H1 (cell line): ENCODE results near the gene SLC23A2. TPM values are rescaled to one million over a fixed set of nuclear protein-coding genes. Genes with fewer than 3 reads are reported as not detected.

ENCODE experiments used
- CTBP2 ChIP-seq: IDR thresholded peaks from 2 replicates; pipeline ENCODE4 v1.7.0; 2011; ENCODE audit warnings: borderline replicate concordance, mild to moderate bottlenecking, moderate library complexity, mixed read lengths, low read length; ENCODE audit not compliant: insufficient read depth, insufficient read length
- POLR2A ChIP-seq, 2 experiments: IDR thresholded peaks; 1 replicate in 1 of 2; 2 replicates in 1 of 2; pipeline ENCODE4 v1.6.1; 2011; ENCODE audit warnings: low read depth in 2 of 2, low read length in 2 of 2, mild to moderate bottlenecking in 2 of 2; ENCODE audit errors: control extremely low read depth in 1 of 2
- POU5F1 ChIP-seq: IDR thresholded peaks from 2 replicates; pipeline ENCODE4 v1.6.1; 2011; ENCODE audit warnings: low read depth, mild to moderate bottlenecking, low read length, moderate library complexity
- TEAD4 ChIP-seq: IDR thresholded peaks from 2 replicates; pipeline ENCODE4 v1.6.1; 2012; ENCODE audit warnings: low read depth, low read length, inconsistent platforms, mixed read lengths
- polyA plus RNA-seq, 7 experiments: library from polyadenylated mRNA; depleted of rRNA in 3 of 7; stranded (reverse) in 5 of 7; unstranded in 2 of 7; fragments of >200 nt in 5 of 7; fragments of 200-250 nt in 2 of 7; gene quantifications; 1 replicate in 5 of 7; 2 replicates in 1 of 7; 4 replicates in 1 of 7; pipeline versions ENCODE4 v1.2.1 to v1.2.3, GENCODE V29; 2011 to 2013; ENCODE audit warnings: missing spikeins in 2 of 7, mixed read lengths in 2 of 7
- total RNA-seq: library from RNA; stranded (reverse); fragmentation: NEBNext Ultra II Directional; extraction: Animal tissue kit (Norgen Biotek cat#: 25700); gene quantifications from 2 replicates; pipeline ENCODE4 v1.2.1, GENCODE V29; 2021
- TF ChIP-seq, protein P1 (sequence below): IDR thresholded peaks from 2 replicates; pipeline ENCODE4 v1.6.1; 2012; ENCODE audit warnings: inconsistent platforms

The SLC23A2 gene
- total and polyA plus RNA-seq, 2 of the 8 experiments (the other 6 are each of a cell fraction or from before 2014, with no cell fraction given), result 17.0 to 18.6 TPM

DNA sequence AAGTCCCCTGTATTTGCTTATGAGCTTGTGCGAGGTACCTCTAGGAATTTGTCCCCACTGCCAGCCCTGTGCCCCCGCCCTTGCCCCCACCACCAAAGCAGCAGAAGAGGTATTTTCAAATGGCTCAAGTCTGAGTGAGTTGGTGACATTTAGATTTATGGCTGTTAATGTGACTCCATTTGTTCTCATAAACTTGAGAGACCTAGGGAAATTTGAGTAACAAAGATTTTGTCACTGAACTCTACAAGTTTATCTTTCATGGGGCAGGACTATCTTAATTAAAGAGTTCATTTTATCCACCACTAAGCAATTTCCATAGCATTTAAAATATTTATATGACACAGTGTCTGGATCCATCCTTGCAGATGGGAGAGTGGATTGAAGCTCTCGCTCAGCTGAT, 171.1 kb downstream of the SLC23A2 start (continued):
- TF ChIP-seq, protein P1, sequence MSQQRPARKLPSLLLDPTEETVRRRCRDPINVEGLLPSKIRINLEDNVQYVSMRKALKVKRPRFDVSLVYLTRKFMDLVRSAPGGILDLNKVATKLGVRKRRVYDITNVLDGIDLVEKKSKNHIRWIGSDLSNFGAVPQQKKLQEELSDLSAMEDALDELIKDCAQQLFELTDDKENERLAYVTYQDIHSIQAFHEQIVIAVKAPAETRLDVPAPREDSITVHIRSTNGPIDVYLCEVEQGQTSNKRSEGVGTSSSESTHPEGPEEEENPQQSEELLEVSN, result no peak
- TF ChIP-seq CTBP2 (no peak), POU5F1 (no peak), POLR2A (IDR thresholded peaks at IDR 0.05; ENCODE audit: control extremely low read depth in 1 of 2, low read depth in 2 of 2, low read length in 2 of 2) (no peak), TEAD4 (no peak)
